ENCODE results near the gene NCKAP5. TPM values are rescaled to one million over a fixed set of nuclear protein-coding genes. Genes with fewer than 3 reads are reported as not detected.

Gene NCKAP5
- polyA plus RNA-seq, 3 donors: not detected

GRCh38 chr2:133296401-133296800 is 271.9 kb downstream of the NCKAP5 start:
- H3K36me3 ChIP-seq (replicated peaks in 1 of 2; ENCODE audit: control insufficient read depth in 1 of 2, insufficient read depth in 2 of 2, low read length in 2 of 2): no peaks in the 10 kb centered on the region
- H3K27ac ChIP-seq (ENCODE audit: low read depth in 1 of 2, low read length in 2 of 2): no peak overlapping the region
- no peaks in the 10 kb centered on the region for H3K36me3 Mint-ChIP-seq
- H3K4me3 ChIP-seq (replicated peaks in 1 of 3; ENCODE audit: low read depth in 2 of 3, low read length in 3 of 3): no peak overlapping the region
- H3K4me1 Mint-ChIP-seq: no peaks in the 10 kb centered on the region
- no peak overlapping the region for H3K9ac ChIP-seq (ENCODE audit: insufficient read depth, low read length, poor library complexity, severe bottlenecking)
- H4K20me1 ChIP-seq (ENCODE audit: insufficient read depth, low read length): no peaks in the 10 kb centered on the region
- intact Hi-C loops (cut with micrococcal nuclease): no loop called here
- no peak for TF ChIP-seq CTCF (IDR thresholded peaks at IDR 0.05)
- H3K9me3 Mint-ChIP-seq: peaks cover 0 to 7% (median 3%) of the 10 kb centered on the region in 7 donors
- H3K4me2 ChIP-seq (replicated peaks; ENCODE audit: extremely low read depth, low read length, poor library complexity, severe bottlenecking): no peak overlapping the region
- DNase-seq: no peak
- H3K4me1 ChIP-seq (ENCODE audit: control insufficient read depth in 1 of 2, insufficient read depth in 2 of 2, low read length in 2 of 2): no peaks in the 10 kb centered on the region
- no peaks in the 10 kb centered on the region for H3K79me2 ChIP-seq (ENCODE audit: insufficient read depth, low read length)
- H3K27me3 Mint-ChIP-seq (ENCODE audit: low read depth in 3 of 3): peaks cover 0 to 3% (median 0%) of the 10 kb centered on the region in 3 donors
- H3K4me3 Mint-ChIP-seq: no peak overlapping the region
- H3K9me3 ChIP-seq (replicated peaks in 1 of 2; ENCODE audit: control insufficient read depth in 1 of 2, insufficient read depth in 1 of 2, low read length in 2 of 2): peaks cover 0 to 4% of the 10 kb centered on the region in 2 donors
- no peak overlapping the region for H2AFZ ChIP-seq (ENCODE audit: insufficient read depth, low read depth, low read length, poor library complexity, severe bottlenecking)
- no peaks in the 10 kb centered on the region for H3K27me3 ChIP-seq (ENCODE audit: control insufficient read depth in 2 of 2, insufficient read depth in 2 of 2, low read length in 2 of 2)
- H3K27ac Mint-ChIP-seq: no peak overlapping the region

DNA sequence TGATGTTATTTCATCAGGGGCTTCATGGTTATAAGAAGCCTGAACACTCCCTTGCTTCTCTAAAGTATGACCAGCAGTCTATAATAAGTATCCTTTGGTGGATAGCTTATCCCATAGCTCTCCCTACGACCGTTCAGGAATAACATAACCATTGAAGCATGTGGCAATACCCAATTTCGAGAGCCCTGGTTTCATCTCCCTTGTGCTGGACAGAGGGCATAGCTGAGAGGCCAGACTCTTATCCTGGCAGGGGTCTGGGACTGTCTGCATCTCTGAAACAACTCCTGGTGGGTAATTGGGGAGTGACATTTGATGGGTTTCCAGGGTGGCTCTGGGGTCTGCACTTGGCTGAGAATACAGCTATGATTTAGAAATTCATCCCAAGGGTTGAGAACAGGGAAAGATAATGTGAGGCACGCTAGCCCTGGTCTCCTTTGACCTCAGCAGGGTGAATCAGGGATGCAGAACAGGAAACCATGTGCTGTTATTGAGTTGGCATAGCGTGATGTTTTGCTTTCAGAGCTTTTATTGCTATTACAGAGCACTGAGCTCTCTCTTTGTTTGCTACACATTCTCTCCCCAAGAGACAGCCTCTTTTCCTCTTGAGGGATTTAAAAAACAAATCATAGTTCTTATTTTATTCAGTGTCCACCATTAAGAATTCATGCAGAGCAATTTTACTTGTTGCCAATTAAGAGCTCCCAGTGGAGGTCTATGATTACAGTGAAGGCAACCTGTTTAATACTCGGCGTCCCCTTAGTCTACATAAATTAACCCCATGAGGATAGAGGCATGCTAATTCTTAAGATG is 274.5 kb downstream of the NCKAP5 start:
- H3K27me3 ChIP-seq (ENCODE audit: control insufficient read depth in 2 of 2, insufficient read depth in 2 of 2, low read length in 2 of 2): no peaks in the 10 kb centered on the region
- Mint-ChIP-seq H3K9me3 (peaks cover 0 to 5% (median 0%) of the 10 kb centered on the region in 7 donors), H3K27ac (no peak overlapping the region), H3K4me3 (no peak overlapping the region), H3K27me3 (ENCODE audit: low read depth in 3 of 3) (peaks cover 0 to 3% (median 0%) of the 10 kb centered on the region in 3 donors), H3K4me1 (no peaks in the 10 kb centered on the region), H3K36me3 (no peaks in the 10 kb centered on the region)
- H3K9me3 ChIP-seq (replicated peaks in 1 of 2; ENCODE audit: control insufficient read depth in 1 of 2, insufficient read depth in 1 of 2, low read length in 2 of 2): no peaks in the 10 kb centered on the region
- H4K20me1 ChIP-seq (ENCODE audit: insufficient read depth, low read length): no peaks in the 10 kb centered on the region
- no peak overlapping the region for H3K4me3 ChIP-seq (replicated peaks in 1 of 3; ENCODE audit: low read depth in 2 of 3, low read length in 3 of 3)
- no peak for TF ChIP-seq CTCF (IDR thresholded peaks at IDR 0.05)
- no peaks in the 10 kb centered on the region for H3K36me3 ChIP-seq (replicated peaks in 1 of 2; ENCODE audit: control insufficient read depth in 1 of 2, insufficient read depth in 2 of 2, low read length in 2 of 2)
- no peak overlapping the region for H2AFZ ChIP-seq (ENCODE audit: insufficient read depth, low read depth, low read length, poor library complexity, severe bottlenecking)
- intact Hi-C loops (cut with micrococcal nuclease): no loop called here
- no peaks in the 10 kb centered on the region for H3K4me1 ChIP-seq (ENCODE audit: control insufficient read depth in 1 of 2, insufficient read depth in 2 of 2, low read length in 2 of 2)
- no peak overlapping the region for H3K9ac ChIP-seq (ENCODE audit: insufficient read depth, low read length, poor library complexity, severe bottlenecking)
- H3K27ac ChIP-seq (ENCODE audit: low read depth in 1 of 2, low read length in 2 of 2): no peak overlapping the region
- 45% methylated on average over 2 of the region's 7 CpGs for whole genome bisulfite sequencing (ENCODE audit: insufficient coverage)
- H3K4me2 ChIP-seq (replicated peaks; ENCODE audit: extremely low read depth, low read length, poor library complexity, severe bottlenecking): no peak overlapping the region
- H3K79me2 ChIP-seq (ENCODE audit: insufficient read depth, low read length): no peaks in the 10 kb centered on the region
- no peak for DNase-seq
